ENCODE data around the gene ABCB11. TPM values are rescaled to one million over a fixed set of nuclear protein-coding genes. Genes with fewer than 3 reads are reported as not detected.

Gene ABCB11
- total and polyA plus RNA-seq, 2 donors from 2014 or later: 0.03 TPM; not detected in 1

DNA sequence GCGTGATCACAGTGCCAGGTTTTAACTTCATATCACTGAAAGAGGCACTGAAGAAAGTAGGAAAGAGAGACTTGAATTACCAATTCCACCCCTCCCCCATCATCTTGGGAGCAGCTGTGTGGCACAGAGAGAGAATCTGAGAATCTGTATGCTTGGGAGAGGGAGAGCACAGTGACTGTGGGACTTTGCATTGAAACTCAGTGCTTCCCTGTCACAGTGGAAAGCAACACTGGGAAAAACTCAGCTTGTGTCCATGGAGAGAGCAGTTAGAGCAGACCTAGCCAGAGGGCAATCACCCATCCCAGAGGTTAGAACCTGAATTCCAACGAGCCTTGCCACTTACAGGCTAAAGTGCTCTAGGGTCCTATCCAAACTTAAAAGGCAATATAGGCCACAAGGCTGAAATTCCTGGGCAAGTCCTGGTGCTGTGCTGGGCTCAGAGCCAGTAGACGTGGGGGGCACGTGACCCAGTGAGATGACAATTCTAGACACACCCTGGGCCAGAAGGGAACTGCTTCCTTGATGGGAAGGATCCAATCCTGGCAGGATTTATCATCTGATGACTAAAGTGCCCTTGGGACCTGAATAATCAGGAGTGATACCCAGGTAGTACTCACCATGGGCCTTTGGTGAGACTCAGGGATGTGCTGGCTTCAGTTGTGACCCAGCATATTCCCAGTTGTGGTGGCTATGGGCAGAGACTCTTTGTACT is 15.5 kb upstream of the ABCB11 start:
- no peak for TF ChIP-seq CTCF (IDR thresholded peaks at IDR 0.05; ENCODE audit: borderline replicate concordance, extremely low read depth, insufficient read depth)
- no peaks in the 10 kb centered on the region for H3K36me3 ChIP-seq (ENCODE audit: control insufficient read depth in 2 of 3, insufficient read depth in 3 of 3, low read length in 3 of 3)
- no peak for DNase-seq
- peaks cover 0 to 5% (median 0%) of the 10 kb centered on the region in 3 donors for H3K9me3 ChIP-seq (ENCODE audit: control insufficient read depth in 2 of 3, insufficient read depth in 1 of 3, low read length in 3 of 3)
- no peak for FAIRE-seq
- no peak overlapping the region for H3K27ac ChIP-seq (ENCODE audit: low read depth in 2 of 2, low read length in 2 of 2)
- no peak overlapping the region for H3K9ac ChIP-seq (ENCODE audit: low read length in 3 of 3)
- no peaks in the 10 kb centered on the region for H3K4me1 ChIP-seq (ENCODE audit: control insufficient read depth in 2 of 3, insufficient read depth in 2 of 3, low read depth in 1 of 3, low read length in 3 of 3)
- no peaks in the 10 kb centered on the region for H3K27me3 ChIP-seq (ENCODE audit: control insufficient read depth, insufficient read depth, low read length)
- no peak overlapping the region for H3K4me3 ChIP-seq (ENCODE audit: low read length in 3 of 3)
- intact Hi-C loops (cut with DNase I): no loop called here

DNA sequence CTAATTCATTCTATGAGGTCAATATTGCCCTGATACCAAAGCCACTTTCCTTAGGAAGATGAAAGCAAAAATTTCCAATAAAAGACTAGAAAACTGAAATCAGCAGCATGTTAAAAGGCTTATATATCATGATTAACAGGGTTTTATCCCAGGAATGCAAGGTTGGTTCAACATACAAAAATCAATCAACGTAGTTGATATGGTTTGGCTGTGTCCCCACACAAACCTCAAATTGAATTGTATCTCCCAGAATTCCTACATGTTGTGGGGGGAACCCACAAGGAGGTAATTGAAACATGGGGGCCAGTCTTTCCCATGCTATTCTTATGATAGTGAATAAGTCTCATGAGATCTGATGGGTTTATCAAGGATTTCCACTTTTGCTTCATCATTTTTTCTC is 11.7 kb upstream of the ABCB11 start:
- H3K9ac ChIP-seq (ENCODE audit: low read length in 3 of 3): no peak overlapping the region
- no peak overlapping the region for H3K27ac ChIP-seq (ENCODE audit: low read depth in 2 of 2, low read length in 2 of 2)
- H3K4me3 ChIP-seq (ENCODE audit: low read length in 3 of 3): no peak overlapping the region
- intact Hi-C loops (cut with DNase I): no loop called here
- TF ChIP-seq CTCF (IDR thresholded peaks at IDR 0.05; ENCODE audit: borderline replicate concordance, extremely low read depth, insufficient read depth): no peak
- no peaks in the 10 kb centered on the region for H3K36me3 ChIP-seq (ENCODE audit: control insufficient read depth in 2 of 3, insufficient read depth in 3 of 3, low read length in 3 of 3)
- no peak for FAIRE-seq
- peaks cover 0 to 5% (median 0%) of the 10 kb centered on the region in 3 donors for H3K9me3 ChIP-seq (ENCODE audit: control insufficient read depth in 2 of 3, insufficient read depth in 1 of 3, low read length in 3 of 3)
- no peaks in the 10 kb centered on the region for H3K27me3 ChIP-seq (ENCODE audit: control insufficient read depth, insufficient read depth, low read length)
- H3K4me1 ChIP-seq (ENCODE audit: control insufficient read depth in 2 of 3, insufficient read depth in 2 of 3, low read depth in 1 of 3, low read length in 3 of 3): no peaks in the 10 kb centered on the region
- no peak for DNase-seq

GRCh38 chr2:169041594-169041993 is 10.5 kb upstream of the ABCB11 start:
- TF ChIP-seq CTCF (IDR thresholded peaks at IDR 0.05; ENCODE audit: borderline replicate concordance, extremely low read depth, insufficient read depth): no peak
- DNase-seq: no peak

More at GRCh38 chr2:169041594-169041993, 10.5 kb upstream of the ABCB11 start:
- no peaks in the 10 kb centered on the region for H3K27me3 ChIP-seq (ENCODE audit: control insufficient read depth, insufficient read depth, low read length)
- H3K9me3 ChIP-seq (ENCODE audit: control insufficient read depth in 2 of 3, insufficient read depth in 1 of 3, low read length in 3 of 3): peaks cover 0 to 5% (median 0%) of the 10 kb centered on the region in 3 donors
- H3K9ac ChIP-seq (ENCODE audit: low read length in 3 of 3): no peak overlapping the region
- H3K27ac ChIP-seq (ENCODE audit: low read depth in 2 of 2, low read length in 2 of 2): no peak overlapping the region
- H3K4me3 ChIP-seq (ENCODE audit: low read length in 3 of 3): no peak overlapping the region
- intact Hi-C loops (cut with DNase I): no loop called here
- no peaks in the 10 kb centered on the region for H3K36me3 ChIP-seq (ENCODE audit: control insufficient read depth in 2 of 3, insufficient read depth in 3 of 3, low read length in 3 of 3)
- H3K4me1 ChIP-seq (ENCODE audit: control insufficient read depth in 2 of 3, insufficient read depth in 2 of 3, low read depth in 1 of 3, low read length in 3 of 3): no peaks in the 10 kb centered on the region
- FAIRE-seq: no peak

Data from kidney (tissue), 14 donors.